ENCODE measurements around the gene CFAP298. TPM values are rescaled to one million over a fixed set of nuclear protein-coding genes. Genes with fewer than 3 reads are reported as not detected.
"Not testable (repeated sequence)": the region's sequence is repeated elsewhere in the genome, so short reads cannot be mapped to it uniquely, and the experiment has no call there.

Gene CFAP298
- total and polyA plus RNA-seq, 9 donors = 18.6 to 39.5 (median 28.0) TPM

DNA sequence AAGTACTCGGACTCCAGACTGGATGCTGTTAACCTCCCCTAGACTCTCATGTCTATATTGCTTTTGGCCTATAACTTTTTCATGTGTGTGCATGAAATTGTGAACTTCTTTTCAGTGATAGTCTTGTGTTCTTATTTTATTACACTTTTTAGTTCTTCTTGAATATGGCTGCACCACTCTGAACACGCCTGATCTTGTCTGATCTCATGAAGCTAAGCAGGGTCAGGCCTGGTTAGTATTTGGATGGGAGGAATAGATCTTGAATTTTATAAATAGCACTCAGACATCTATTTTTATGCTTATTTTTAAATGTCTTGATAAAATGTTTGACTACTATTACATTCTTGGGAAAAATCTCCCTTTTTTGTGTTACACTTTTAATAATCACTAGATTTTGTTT is 49.3 kb downstream of the CFAP298 start:
- Histone ChIP-seq H3K27ac (peak overlapping the region in 1 of 2 donors; percentile 28), H3K36me3 (no peaks in the 10 kb centered on the region), H3K4me3 (no peak overlapping the region), H3K9me3 (no peaks in the 10 kb centered on the region), H3K27me3 (no peaks in the 10 kb centered on the region), H3K4me1 (ENCODE audit: insufficient read depth) (peaks cover 1% of the 10 kb centered on the region)
- DNase-seq = no peak
- intact Hi-C loops (cut with DNase I) = loop anchor here in 2 of 4 donors (5.0 to 10.0 kb wide), 3 partner anchors 108 to 156 kb away; partner anchors contain the start of gene EVA1C (in 1 of the 2)
- 79 to 89% (median 81%) methylated on average over 2 of the region's 2 CpGs for WGBS, 3 donors
- TF ChIP-seq, protein P1, sequence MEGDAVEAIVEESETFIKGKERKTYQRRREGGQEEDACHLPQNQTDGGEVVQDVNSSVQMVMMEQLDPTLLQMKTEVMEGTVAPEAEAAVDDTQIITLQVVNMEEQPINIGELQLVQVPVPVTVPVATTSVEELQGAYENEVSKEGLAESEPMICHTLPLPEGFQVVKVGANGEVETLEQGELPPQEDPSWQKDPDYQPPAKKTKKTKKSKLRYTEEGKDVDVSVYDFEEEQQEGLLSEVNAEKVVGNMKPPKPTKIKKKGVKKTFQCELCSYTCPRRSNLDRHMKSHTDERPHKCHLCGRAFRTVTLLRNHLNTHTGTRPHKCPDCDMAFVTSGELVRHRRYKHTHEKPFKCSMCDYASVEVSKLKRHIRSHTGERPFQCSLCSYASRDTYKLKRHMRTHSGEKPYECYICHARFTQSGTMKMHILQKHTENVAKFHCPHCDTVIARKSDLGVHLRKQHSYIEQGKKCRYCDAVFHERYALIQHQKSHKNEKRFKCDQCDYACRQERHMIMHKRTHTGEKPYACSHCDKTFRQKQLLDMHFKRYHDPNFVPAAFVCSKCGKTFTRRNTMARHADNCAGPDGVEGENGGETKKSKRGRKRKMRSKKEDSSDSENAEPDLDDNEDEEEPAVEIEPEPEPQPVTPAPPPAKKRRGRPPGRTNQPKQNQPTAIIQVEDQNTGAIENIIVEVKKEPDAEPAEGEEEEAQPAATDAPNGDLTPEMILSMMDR (IDR thresholded peaks at IDR 0.05) = no peak
- TF ChIP-seq EP300 (IDR thresholded peaks at IDR 0.05) (no peak), POLR2A (IDR thresholded peaks at IDR 0.05) (no peak)

DNA sequence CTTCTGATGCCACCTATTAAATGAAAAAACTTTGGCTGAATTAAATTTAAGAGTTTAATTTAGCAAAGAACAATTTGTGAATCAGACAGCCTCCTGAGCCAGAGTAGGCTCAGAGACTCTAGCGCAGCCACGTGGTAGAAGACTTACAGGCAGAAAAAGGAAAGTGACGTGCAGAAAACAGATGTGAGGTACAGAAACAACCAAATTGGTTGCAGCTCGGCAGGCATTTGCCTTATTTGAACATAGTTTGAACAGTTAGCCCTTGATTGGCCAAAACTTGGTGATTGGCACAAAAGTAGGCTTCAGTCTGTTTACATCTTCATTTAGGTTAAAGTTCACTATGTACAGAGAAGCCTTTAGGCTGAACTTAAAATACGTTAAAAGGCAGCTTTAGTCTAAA is 49.8 kb downstream of the CFAP298 start:
- Histone ChIP-seq H3K27ac (peak overlapping the region in 1 of 2 donors; percentile 28), H3K4me1 (ENCODE audit: insufficient read depth) (peaks cover 1% of the 10 kb centered on the region), H3K36me3 (no peaks in the 10 kb centered on the region), H3K27me3 (no peaks in the 10 kb centered on the region), H3K9me3 (no peaks in the 10 kb centered on the region), H3K4me3 (no peak overlapping the region)
- intact Hi-C loops (cut with DNase I) = loop anchor here in 2 of 4 donors (5.0 to 10.0 kb wide), 3 partner anchors 108 to 155 kb away; partner anchors contain the start of gene EVA1C (in 1 of the 2)
- DNase-seq = peak; percentile 55 to 73 (median 63)
- WGBS, 3 donors = 17 to 41% (median 30%) methylated on average over 5 of the region's 5 CpGs
- TF ChIP-seq POLR2A (IDR thresholded peaks at IDR 0.05) (no peak), EP300 (IDR thresholded peaks at IDR 0.05) (no peak)
- TF ChIP-seq, protein P1 (IDR thresholded peaks at IDR 0.05) = peak in 2 of 3 donors; percentile 46 to 55

DNA sequence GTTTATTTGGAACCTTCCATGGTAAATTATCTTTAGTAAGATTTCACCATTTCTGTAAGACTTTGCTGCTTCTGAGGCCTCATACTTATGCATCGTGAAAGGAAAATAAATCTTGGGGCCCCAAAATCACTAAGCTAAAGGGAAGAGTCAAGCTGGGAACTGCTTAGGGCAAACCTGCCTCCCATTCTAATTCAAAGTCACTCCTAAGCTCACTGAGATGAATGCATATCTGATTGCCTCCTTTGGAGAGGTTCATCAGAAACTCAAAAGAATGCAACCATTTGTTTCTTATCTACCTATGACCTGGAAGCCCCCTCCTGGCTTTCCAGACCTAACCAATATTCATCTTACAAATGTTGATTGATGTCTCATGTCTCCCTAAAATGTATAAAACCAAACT is 50.7 kb downstream of the CFAP298 start:
- H3K36me3 ChIP-seq; H3K4me1 ChIP-seq (ENCODE audit: insufficient read depth); H3K4me3 ChIP-seq; H3K27ac ChIP-seq; H3K27me3 ChIP-seq; H3K9me3 ChIP-seq; DNase-seq: not testable (repeated sequence)
- intact Hi-C loops (cut with DNase I) = loop anchor here in 2 of 4 donors (5.0 to 10.0 kb wide), 3 partner anchors 107 to 154 kb away; partner anchors contain the start of gene EVA1C (in 1 of the 2)
- 71 to 85% (median 77%) methylated on average over 1 of the region's 1 CpG for WGBS, 3 donors

DNA sequence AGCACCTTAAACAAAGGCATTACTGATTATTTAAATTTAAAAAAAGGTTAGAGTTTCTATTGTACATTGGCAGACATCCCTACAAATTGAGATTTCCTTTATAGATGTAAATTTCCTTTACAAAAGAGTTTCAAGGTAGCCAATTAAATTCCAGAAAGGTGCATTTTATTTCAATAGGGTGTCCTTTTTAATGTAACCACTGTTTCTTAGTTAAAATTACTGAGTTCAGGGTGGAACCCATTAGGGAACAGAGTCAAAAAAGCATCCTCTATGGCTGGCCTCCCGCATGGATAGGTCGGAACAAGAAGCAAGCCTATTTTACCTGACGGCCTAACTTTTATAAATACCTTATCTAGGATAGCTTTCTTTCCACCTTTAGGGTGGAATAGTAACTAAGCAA is 51.3 kb downstream of the CFAP298 start:
- no peak for TF ChIP-seq EP300 (IDR thresholded peaks at IDR 0.05)
- no peak for TF ChIP-seq POLR2A (IDR thresholded peaks at IDR 0.05)
- TF ChIP-seq, protein P1 (IDR thresholded peaks at IDR 0.05) = no peak
- Histone ChIP-seq H3K4me1 (ENCODE audit: insufficient read depth) (no peaks in the 10 kb centered on the region), H3K27me3 (no peaks in the 10 kb centered on the region), H3K36me3 (no peaks in the 10 kb centered on the region), H3K27ac (no peak overlapping the region), H3K9me3 (no peaks in the 10 kb centered on the region), H3K4me3 (no peak overlapping the region)
- 93 to 97% (median 95%) methylated on average over 3 of the region's 3 CpGs for WGBS, 3 donors
- intact Hi-C loops (cut with DNase I) = loop anchor here in 2 of 4 donors (5.0 to 10.0 kb wide), 3 partner anchors 106 to 154 kb away; partner anchors contain the start of gene EVA1C (in 1 of the 2)
- no peak for DNase-seq

DNA sequence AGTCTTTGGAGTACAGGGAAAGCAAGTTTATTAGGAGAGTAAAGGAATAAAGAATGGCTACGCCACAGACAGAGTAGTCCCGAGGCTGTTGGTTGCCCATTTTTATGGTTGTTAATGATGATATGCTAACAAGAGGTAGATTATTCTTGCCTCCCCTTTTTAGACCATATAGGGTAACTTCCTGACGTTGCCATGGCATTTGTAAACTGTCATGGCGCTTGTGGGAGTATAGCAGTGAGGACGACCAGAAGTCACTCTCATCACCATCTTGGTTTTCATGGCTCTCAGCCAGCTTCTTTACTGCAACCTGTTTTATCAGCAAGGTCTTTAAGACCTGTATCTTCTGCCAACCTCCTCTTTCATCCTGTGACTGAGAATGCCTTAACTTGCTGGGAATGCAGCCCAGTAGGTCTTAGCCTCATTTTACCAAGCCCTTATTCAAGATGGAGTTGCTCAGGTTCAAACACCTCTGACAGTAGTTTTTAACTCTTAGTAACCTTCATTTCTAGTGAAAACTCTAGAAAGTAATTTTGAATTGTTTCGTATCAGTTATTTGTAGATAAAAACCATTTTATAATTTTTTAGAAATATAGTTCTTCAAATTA is 53.1 kb downstream of the CFAP298 start:
- TF ChIP-seq, protein P1 (IDR thresholded peaks at IDR 0.05) = no peak
- TF ChIP-seq POLR2A (IDR thresholded peaks at IDR 0.05) (no peak), EP300 (IDR thresholded peaks at IDR 0.05) (no peak)
- 85 to 89% (median 87%) methylated on average over 6 of the region's 6 CpGs for WGBS, 3 donors
- no peak for DNase-seq
- Histone ChIP-seq H3K9me3 (no peaks in the 10 kb centered on the region), H3K4me3 (no peak overlapping the region), H3K27ac (no peak overlapping the region), H3K36me3 (no peaks in the 10 kb centered on the region), H3K27me3 (no peaks in the 10 kb centered on the region), H3K4me1 (ENCODE audit: insufficient read depth) (no peaks in the 10 kb centered on the region)
- intact Hi-C loops (cut with DNase I) = no loop called here

Data from ovary (tissue), 9 donors.